Nephron progenitor cell (in vitro differentiated cells): ENCODE measurements around the gene KDM5B.

ENCODE experiments used
- DNase-seq: peaks from one replicate; pipeline ENCODE4 v3.0.0; 2021
- H3K27ac Mint-ChIP-seq: 2 replicates; pipeline ENCODE4 v1.8.0; 2021; ENCODE audit warnings: mild to moderate bottlenecking, moderate library complexity, mixed read lengths
- H3K27me3 Mint-ChIP-seq: 2 replicates; pipeline ENCODE4 v1.8.0; 2021; ENCODE audit warnings: mild to moderate bottlenecking, low read depth, mixed read lengths; ENCODE audit not compliant: poor library complexity
- H3K36me3 Mint-ChIP-seq: 2 replicates; pipeline ENCODE4 v1.8.0; 2021; ENCODE audit warnings: low read depth, mixed read lengths
- H3K4me1 Mint-ChIP-seq: 2 replicates; pipeline ENCODE4 v1.8.0; 2021; ENCODE audit warnings: mixed read lengths
- H3K4me3 Mint-ChIP-seq: 2 replicates; pipeline ENCODE4 v1.8.0; 2021; ENCODE audit warnings: mild to moderate bottlenecking, moderate library complexity, mixed read lengths
- H3K9me3 Mint-ChIP-seq: 2 replicates; pipeline ENCODE4 v1.8.0; 2021; ENCODE audit warnings: mild to moderate bottlenecking, moderate library complexity, mixed read lengths
- CTCF ChIP-seq: fragments of 200-600 bp; sonication (generic); IDR thresholded peaks from 2 replicates; pipeline ENCODE4 v1.5.0; 2021; ENCODE audit warnings: antibody characterized with exemption

Gene KDM5B

GRCh38 chr1:202703191-202703590 is 105.0 kb downstream of the KDM5B start:
- peaks cover 74% of the 10 kb centered on the region for H3K27me3 Mint-ChIP-seq
- TF ChIP-seq CTCF = no peak
- DNase-seq = no peak
- no peak overlapping the region for H3K27ac Mint-ChIP-seq
- H3K4me3 Mint-ChIP-seq = no peak overlapping the region
- H3K4me1 Mint-ChIP-seq = no peaks in the 10 kb centered on the region
- no peaks in the 10 kb centered on the region for H3K36me3 Mint-ChIP-seq
- no peaks in the 10 kb centered on the region for H3K9me3 Mint-ChIP-seq

- TF ChIP-seq CTCF = no peak
- no peak overlapping the region for H3K4me3 Mint-ChIP-seq
- H3K27ac Mint-ChIP-seq = no peak overlapping the region
- H3K27me3 Mint-ChIP-seq = peaks cover 72% of the 10 kb centered on the region
- no peaks in the 10 kb centered on the region for H3K4me1 Mint-ChIP-seq
- no peaks in the 10 kb centered on the region for H3K9me3 Mint-ChIP-seq
- H3K36me3 Mint-ChIP-seq = no peaks in the 10 kb centered on the region
- no peak for DNase-seq
These were observed 106.1 kb downstream of the KDM5B start for GRCh38 chr1:202702088-202702487.

GRCh38 chr1:202701200-202701599 is 107.0 kb downstream of the KDM5B start:
- Mint-ChIP-seq H3K27me3 (peaks cover 64% of the 10 kb centered on the region), H3K4me3 (no peak overlapping the region), H3K4me1 (no peaks in the 10 kb centered on the region), H3K9me3 (no peaks in the 10 kb centered on the region), H3K27ac (no peak overlapping the region), H3K36me3 (no peaks in the 10 kb centered on the region)
- DNase-seq = no peak
- TF ChIP-seq CTCF = no peak

GRCh38 chr1:202700061-202700460 is 108.2 kb downstream of the KDM5B start:
- no peaks in the 10 kb centered on the region for H3K4me1 Mint-ChIP-seq
- no peak for TF ChIP-seq CTCF
- peaks cover 62% of the 10 kb centered on the region for H3K27me3 Mint-ChIP-seq
- no peaks in the 10 kb centered on the region for H3K36me3 Mint-ChIP-seq
- H3K4me3 Mint-ChIP-seq = no peak overlapping the region
- H3K9me3 Mint-ChIP-seq = no peaks in the 10 kb centered on the region
- H3K27ac Mint-ChIP-seq = no peak overlapping the region
- DNase-seq = no peak

GRCh38 chr1:202698276-202698675 is 109.9 kb downstream of the KDM5B start:
- DNase-seq = no peak
- Mint-ChIP-seq H3K4me3 (no peak overlapping the region), H3K27ac (no peak overlapping the region), H3K36me3 (no peaks in the 10 kb centered on the region), H3K4me1 (no peaks in the 10 kb centered on the region), H3K27me3 (peaks cover 56% of the 10 kb centered on the region), H3K9me3 (no peaks in the 10 kb centered on the region)
- TF ChIP-seq CTCF = no peak

- Mint-ChIP-seq H3K4me1 (no peaks in the 10 kb centered on the region), H3K36me3 (no peaks in the 10 kb centered on the region), H3K27ac (no peak overlapping the region), H3K27me3 (peaks cover 54% of the 10 kb centered on the region), H3K4me3 (no peak overlapping the region), H3K9me3 (no peaks in the 10 kb centered on the region)
- DNase-seq = no peak
- TF ChIP-seq CTCF = no peak
These were observed 111.2 kb downstream of the KDM5B start for GRCh38 chr1:202697038-202697437.
